ENCODE results near the gene PRPF40A.

DNA sequence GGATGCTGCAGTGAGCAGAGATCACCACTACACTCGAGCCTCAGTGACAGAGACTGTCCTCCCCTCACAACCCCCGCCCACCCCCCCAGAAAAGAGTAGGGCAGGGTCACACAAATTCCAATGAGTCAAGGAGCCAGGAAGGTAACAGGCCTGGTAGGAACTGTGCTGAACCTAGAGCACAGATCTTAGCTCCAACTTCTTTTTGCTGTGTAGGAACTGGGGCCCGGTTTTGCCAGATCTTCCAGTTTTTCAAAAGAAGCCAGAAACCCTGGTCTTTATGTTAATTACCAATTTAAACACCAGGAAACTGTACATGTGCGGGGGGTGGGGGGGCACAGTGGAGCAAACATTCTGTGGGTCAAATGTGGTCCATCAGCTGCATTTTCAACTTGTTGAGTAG lies 71.0 kb downstream of the PRPF40A start:
- TF ChIP-seq CTCF (IDR thresholded peaks at IDR 0.05; ENCODE audit: borderline replicate concordance, extremely low read depth, low read length, poor library complexity, severe bottlenecking) (no peak), EZH2 (IDR thresholded peaks at IDR 0.05; ENCODE audit: borderline replicate concordance, low read depth, low read length, severe bottlenecking) (no peak)
